Measurements from ENCODE around the gene ARFRP1. TPM values are rescaled to one million over a fixed set of nuclear protein-coding genes. Genes with fewer than 3 reads are reported as not detected.

ARFRP1 gene
- total RNA-seq, 4 donors from 2014 or later: 43.6 to 52.1 (median 46.7) TPM

- 88 to 95% methylated on average over 13 to 21 of the region's 26 CpGs for WGBS, 2 donors
- intact Hi-C loops (cut with DNase I): no loop called here
- peaks cover 6 to 9% of the 10 kb centered on the region in 2 donors for H3K4me1 ChIP-seq
- no peak for DNase-seq
- no peak overlapping the region for H3K27ac ChIP-seq
- no peaks in the 10 kb centered on the region for H3K9me3 ChIP-seq
- H3K27me3 ChIP-seq: no peaks in the 10 kb centered on the region
- TF ChIP-seq, protein P1, sequence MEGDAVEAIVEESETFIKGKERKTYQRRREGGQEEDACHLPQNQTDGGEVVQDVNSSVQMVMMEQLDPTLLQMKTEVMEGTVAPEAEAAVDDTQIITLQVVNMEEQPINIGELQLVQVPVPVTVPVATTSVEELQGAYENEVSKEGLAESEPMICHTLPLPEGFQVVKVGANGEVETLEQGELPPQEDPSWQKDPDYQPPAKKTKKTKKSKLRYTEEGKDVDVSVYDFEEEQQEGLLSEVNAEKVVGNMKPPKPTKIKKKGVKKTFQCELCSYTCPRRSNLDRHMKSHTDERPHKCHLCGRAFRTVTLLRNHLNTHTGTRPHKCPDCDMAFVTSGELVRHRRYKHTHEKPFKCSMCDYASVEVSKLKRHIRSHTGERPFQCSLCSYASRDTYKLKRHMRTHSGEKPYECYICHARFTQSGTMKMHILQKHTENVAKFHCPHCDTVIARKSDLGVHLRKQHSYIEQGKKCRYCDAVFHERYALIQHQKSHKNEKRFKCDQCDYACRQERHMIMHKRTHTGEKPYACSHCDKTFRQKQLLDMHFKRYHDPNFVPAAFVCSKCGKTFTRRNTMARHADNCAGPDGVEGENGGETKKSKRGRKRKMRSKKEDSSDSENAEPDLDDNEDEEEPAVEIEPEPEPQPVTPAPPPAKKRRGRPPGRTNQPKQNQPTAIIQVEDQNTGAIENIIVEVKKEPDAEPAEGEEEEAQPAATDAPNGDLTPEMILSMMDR (IDR thresholded peaks at IDR 0.05): no peak
- TF ChIP-seq POLR2A (IDR thresholded peaks at IDR 0.05): no peak
- peaks cover 20 to 21% of the 10 kb centered on the region in 2 donors for H3K36me3 ChIP-seq
- H3K4me3 ChIP-seq (replicated peaks in 1 of 3): no peak overlapping the region
Measured at GRCh38 chr20:63745961-63746731, 38.4 kb upstream of the ARFRP1 start.

DNA sequence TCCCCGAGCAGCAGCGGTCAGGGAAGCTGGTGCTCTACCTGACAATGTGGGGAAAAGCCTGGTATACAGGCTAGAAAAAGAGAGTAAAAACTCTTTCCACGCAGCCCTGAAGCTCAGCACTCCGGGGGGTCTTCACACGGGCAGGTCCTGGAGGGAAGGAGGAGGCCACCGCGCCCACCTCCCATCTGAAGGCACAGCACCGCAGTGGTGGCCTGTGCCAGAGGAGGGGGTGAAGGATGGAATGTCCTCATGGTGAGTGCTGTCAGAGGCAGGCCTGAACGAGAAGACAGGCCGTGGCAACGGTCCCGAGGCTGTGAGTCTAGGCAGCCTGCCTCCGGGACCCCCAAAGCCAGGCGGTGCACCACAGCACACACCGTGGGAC is 37.6 kb upstream of the ARFRP1 start:
- 83 to 84% methylated on average over 15 of the region's 15 CpGs for WGBS, 2 donors
- H3K4me3 ChIP-seq (replicated peaks in 1 of 3): no peak overlapping the region
- no peak overlapping the region for H3K27ac ChIP-seq
- intact Hi-C loops (cut with DNase I): no loop called here
- DNase-seq: no peak
- no peaks in the 10 kb centered on the region for H3K9me3 ChIP-seq
- no peaks in the 10 kb centered on the region for H3K27me3 ChIP-seq
- peaks cover 20 to 21% of the 10 kb centered on the region in 2 donors for H3K36me3 ChIP-seq
- no peak for TF ChIP-seq POLR2A (IDR thresholded peaks at IDR 0.05)
- TF ChIP-seq, protein P1 (IDR thresholded peaks at IDR 0.05): no peak
- peaks cover 9 to 13% of the 10 kb centered on the region in 2 donors for H3K4me1 ChIP-seq

DNA sequence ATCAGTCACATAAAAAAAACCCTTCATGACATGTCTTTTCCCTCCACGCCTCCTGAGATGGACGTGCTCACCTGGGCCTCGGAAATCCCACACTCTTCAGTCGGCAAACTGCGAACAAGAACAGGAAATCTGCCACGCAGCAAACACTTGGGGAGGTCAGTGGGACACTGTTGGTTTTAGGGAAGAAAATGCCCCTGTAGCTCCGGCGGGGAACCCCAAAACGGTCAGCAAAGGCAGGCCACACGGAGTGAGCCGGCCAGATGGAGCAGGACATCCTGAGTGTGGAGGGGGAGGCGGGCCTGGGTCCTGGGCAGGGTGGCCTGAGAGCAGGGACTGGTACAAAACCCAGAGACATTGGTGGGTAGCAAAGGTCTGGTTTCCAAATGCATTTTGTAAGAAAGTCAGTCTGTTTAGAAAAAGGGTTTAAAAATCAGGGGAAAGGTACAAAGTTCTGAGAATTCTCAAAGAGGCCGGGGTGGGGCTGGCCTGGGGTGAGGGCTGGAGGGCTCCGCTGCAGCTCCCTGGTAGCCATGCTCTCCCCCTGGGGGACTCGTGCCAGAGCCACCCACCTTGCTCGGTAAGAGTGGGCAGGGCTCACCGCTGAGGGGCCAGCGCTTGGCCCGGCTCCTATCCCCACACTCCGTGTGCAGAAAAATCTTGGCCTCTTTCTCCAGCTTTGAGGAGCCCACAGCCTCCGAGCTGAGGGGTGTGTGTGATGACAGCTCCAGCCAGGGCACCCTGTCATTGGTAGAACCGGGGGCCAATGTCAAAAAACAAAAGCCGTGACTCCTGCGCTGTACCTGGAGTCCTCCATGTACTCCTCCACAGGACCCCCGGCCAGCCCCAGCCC is 37.0 kb upstream of the ARFRP1 start:
- Histone ChIP-seq H3K27me3 (no peaks in the 10 kb centered on the region), H3K4me3 (replicated peaks in 1 of 3) (no peak overlapping the region), H3K36me3 (peaks cover 20 to 21% of the 10 kb centered on the region in 2 donors), H3K4me1 (peaks cover 9 to 13% of the 10 kb centered on the region in 2 donors), H3K27ac (no peak overlapping the region), H3K9me3 (no peaks in the 10 kb centered on the region)
- intact Hi-C loops (cut with DNase I): loop anchor here (5.0 kb wide), 1 partner anchor 207 kb away; the partner anchor contains the start of gene PTK6
- TF ChIP-seq, protein P1 (IDR thresholded peaks at IDR 0.05): no peak
- no peak for TF ChIP-seq POLR2A (IDR thresholded peaks at IDR 0.05)
- 78 to 84% methylated on average over 23 to 25 of the region's 25 CpGs for WGBS, 2 donors
- no peak for DNase-seq

DNA sequence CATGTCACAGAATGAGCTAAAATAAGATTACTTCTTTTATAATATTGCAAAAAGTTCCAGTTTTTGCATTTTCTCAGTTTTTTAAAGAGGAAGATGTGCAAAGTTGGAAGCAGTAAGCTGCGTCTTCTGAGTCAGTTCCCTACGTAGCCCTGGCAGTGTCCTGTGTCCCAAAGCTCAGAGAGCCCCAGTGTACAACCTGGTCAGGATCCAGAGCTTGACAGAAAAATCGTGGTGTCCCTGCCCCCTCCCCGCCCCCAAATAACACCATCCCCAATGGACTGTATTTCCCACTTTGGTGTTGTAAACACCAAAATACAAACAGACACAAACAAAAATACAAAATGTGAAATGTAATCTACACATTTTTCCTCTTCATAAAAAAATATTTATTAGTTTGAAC is 36.4 kb upstream of the ARFRP1 start:
- TF ChIP-seq, protein P1 (IDR thresholded peaks at IDR 0.05): no peak
- TF ChIP-seq POLR2A (IDR thresholded peaks at IDR 0.05): no peak
- WGBS, 2 donors: 70 to 80% methylated on average over 4 of the region's 4 CpGs
- DNase-seq: no peak
- Histone ChIP-seq H3K27ac (no peak overlapping the region), H3K4me1 (peaks cover 9 to 14% of the 10 kb centered on the region in 2 donors), H3K9me3 (no peaks in the 10 kb centered on the region), H3K27me3 (no peaks in the 10 kb centered on the region), H3K4me3 (replicated peaks in 1 of 3) (no peak overlapping the region), H3K36me3 (peaks cover 20 to 21% of the 10 kb centered on the region in 2 donors)
- intact Hi-C loops (cut with DNase I): loop anchor here (5.0 kb wide), 1 partner anchor 207 kb away; the partner anchor contains the start of gene PTK6
